ENCODE data around the gene RYR3.

DNA sequence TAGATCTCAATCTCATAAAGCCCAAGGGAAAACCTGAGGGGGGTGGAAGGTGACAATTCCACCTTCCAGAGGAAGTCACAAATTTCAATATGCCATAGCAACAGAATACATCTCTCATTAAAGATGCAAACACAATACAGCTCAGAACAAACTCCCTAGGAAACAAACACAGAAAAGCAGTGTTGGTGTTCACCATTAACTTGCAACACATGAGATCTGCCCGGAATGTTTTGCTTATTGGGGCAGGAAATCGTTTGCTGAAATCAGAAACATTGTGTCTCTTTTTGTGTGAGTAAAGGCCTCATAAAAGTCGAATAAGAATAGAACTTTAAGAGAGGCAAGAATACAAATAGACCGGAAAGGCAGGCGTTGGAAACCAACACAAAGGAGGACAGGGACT lies 5.8 kb upstream of the RYR3 start:
- TF ChIP-seq, protein P1, sequence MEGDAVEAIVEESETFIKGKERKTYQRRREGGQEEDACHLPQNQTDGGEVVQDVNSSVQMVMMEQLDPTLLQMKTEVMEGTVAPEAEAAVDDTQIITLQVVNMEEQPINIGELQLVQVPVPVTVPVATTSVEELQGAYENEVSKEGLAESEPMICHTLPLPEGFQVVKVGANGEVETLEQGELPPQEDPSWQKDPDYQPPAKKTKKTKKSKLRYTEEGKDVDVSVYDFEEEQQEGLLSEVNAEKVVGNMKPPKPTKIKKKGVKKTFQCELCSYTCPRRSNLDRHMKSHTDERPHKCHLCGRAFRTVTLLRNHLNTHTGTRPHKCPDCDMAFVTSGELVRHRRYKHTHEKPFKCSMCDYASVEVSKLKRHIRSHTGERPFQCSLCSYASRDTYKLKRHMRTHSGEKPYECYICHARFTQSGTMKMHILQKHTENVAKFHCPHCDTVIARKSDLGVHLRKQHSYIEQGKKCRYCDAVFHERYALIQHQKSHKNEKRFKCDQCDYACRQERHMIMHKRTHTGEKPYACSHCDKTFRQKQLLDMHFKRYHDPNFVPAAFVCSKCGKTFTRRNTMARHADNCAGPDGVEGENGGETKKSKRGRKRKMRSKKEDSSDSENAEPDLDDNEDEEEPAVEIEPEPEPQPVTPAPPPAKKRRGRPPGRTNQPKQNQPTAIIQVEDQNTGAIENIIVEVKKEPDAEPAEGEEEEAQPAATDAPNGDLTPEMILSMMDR (IDR thresholded peaks at IDR 0.05; ENCODE audit: low read depth, low read length, poor library complexity, severe bottlenecking), result no peak
- no peak for TF ChIP-seq EZH2phosphoT487 (IDR thresholded peaks at IDR 0.05; ENCODE audit: borderline replicate concordance, low read length)

Data from DOHH2 (cell line).